ENCODE measurements around the gene ALK. TPM values are rescaled to one million over a fixed set of nuclear protein-coding genes. Genes with fewer than 3 reads are reported as not detected.

The ALK gene
- total RNA-seq, 1 experiment from 2014 or later, result 4.8 TPM

- DNase-seq (ENCODE audit: low read depth, low spot score), result no peak
- in situ Hi-C loops (cut with HindIII; ENCODE audit: low pct_unique_long_range_greater_than_20kb, low sequenced_read_pairs), result no loop called here
These were observed 762.3 kb downstream of the ALK start for GRCh38 chr2:29159125-29159524.

GRCh38 chr2:29157131-29157530 lies 764.3 kb downstream of the ALK start:
- DNase-seq (ENCODE audit: low read depth, low spot score), result no peak
- in situ Hi-C loops (cut with HindIII; ENCODE audit: low pct_unique_long_range_greater_than_20kb, low sequenced_read_pairs), result no loop called here

DNA sequence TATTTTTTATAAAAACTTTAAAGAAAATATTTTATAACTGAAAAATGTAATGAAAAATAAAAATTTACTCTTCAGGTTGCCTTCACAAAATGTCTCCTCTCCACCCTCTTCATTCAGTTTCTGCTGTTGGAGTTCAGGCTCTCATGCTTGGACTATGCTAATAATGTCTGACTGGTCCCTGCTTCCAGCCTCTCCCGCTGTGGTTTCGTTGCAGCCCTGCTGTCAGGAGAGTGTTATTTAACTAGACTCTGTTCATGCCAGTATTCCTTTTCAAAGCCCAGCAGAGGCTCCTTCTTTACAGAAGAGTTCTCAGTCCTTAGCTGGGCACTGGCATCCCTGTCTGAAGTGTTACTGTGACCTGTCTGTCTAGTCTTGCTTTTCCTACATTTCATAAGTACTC lies 765.8 kb downstream of the ALK start:
- in situ Hi-C loops (cut with HindIII; ENCODE audit: low pct_unique_long_range_greater_than_20kb, low sequenced_read_pairs), result no loop called here
- no peak for DNase-seq (ENCODE audit: low read depth, low spot score)

DNA sequence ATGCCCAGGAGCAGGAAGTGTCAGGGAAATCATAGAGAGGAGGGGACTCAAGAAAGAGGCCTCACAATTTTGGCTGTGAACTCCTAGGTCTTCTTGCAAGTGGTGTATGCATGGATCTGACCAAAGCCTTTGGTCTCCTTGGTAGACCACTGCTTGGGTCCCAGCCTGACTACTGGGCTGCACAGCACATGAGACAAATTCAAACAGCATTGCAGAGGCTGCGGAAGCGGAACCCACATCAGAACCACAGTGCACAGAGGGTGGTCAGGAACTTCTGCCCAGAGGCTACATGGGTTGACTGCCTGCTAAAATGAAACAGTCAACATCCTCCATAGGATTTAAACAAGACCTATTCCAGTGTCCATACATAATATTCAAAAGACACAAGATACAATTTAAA lies 766.8 kb downstream of the ALK start:
- DNase-seq (ENCODE audit: low read depth, low spot score), result no peak
- in situ Hi-C loops (cut with HindIII; ENCODE audit: low pct_unique_long_range_greater_than_20kb, low sequenced_read_pairs), result no loop called here

DNA sequence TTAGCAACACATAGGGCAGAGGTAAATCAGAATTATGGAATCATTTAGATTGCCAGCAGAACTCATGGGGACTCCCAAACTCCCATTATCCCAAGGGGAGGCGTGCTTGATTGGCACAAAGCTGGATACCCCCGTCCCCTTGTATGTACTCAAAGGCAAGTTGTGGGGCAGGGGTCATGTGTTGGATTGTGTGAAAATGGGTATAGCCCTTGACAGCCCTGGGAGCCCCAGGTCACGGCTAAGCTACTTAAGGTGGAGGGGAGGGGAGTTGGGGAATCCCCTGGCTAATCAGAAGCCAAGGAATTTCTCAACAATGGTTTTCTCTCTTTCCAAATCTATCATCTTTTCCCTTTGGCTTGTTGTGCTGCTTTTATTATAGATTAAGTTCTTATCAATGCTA lies 773.4 kb downstream of the ALK start:
- DNase-seq (ENCODE audit: low read depth, low spot score), result no peak
- in situ Hi-C loops (cut with HindIII; ENCODE audit: low pct_unique_long_range_greater_than_20kb, low sequenced_read_pairs), result no loop called here

DNA sequence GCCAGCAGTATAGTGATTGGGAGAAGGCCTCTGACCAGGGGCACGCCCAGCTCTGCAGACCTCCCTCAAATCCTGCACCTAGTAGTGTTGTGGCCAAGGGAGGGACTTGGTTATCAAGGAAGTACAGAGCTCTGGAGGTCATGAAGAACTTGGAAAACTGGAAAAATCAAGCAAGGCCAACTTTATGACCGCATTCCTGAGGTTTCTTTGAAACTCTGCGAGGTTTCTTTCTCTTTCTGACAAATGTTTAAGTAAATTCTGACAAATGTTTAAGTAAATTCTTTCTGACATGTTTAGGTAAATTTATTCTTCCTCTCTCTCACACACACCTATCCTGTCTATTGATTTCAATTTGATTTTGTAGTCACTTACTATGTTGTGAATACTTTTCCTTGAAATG lies 775.2 kb downstream of the ALK start:
- no peak for DNase-seq (ENCODE audit: low read depth, low spot score)
- in situ Hi-C loops (cut with HindIII; ENCODE audit: low pct_unique_long_range_greater_than_20kb, low sequenced_read_pairs), result no loop called here

DNA sequence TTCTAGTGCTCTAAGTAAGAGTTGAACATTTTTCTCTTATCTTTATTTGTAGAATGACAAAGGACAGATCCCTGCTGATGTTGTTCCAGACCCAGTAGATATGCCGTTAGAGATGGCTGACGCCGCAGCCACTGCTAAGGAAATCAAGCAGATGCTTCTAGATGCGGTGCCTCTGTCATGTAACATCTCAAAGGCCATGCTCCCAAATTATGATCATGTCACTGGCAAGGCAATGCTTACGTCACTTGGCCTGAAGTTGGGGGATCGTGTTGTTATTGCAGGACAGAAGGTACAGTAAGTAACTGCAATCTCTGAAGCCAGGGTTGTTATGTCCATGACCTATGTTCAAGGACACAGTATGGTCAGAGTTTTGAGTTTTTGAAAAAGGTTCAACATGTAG lies 777.7 kb downstream of the ALK start:
- no peak for DNase-seq (ENCODE audit: low read depth, low spot score)
- in situ Hi-C loops (cut with HindIII; ENCODE audit: low pct_unique_long_range_greater_than_20kb, low sequenced_read_pairs), result no loop called here

Small RNA genes lying within 50 kb of the gene (small RNA-seq; reads per million reads assigned to genes)
- 0 reads per million in 2 experiments for gene RN7SL516P

Other genes starting within 250 kb of the ALK start
- gene YPEL5, start 225.4 kb upstream of the ALK start, total RNA-seq (2014; rRNA removed; shearing (Covaris generic)), result 53.6 and 69.3 TPM in 2 replicates